Naive B cell (primary cell): ENCODE data around the gene DIRAS1. TPM values are rescaled to one million over a fixed set of nuclear protein-coding genes. Genes with fewer than 3 reads are reported as not detected.

ENCODE experiments used
- ATAC-seq, 2 donors: fragments of 150-1000 bp; cut with Tn5 transposase; 2 replicates each; pipeline ENCODE4 v1.10.0; 2021; ENCODE audit warnings: low read depth in 2 of 2, mild to moderate bottlenecking in 2 of 2, moderate library complexity in 2 of 2
- DNase-seq: peaks from one replicate; pipeline ENCODE4 v3.0.0; 2022
- H3K27ac Mint-ChIP-seq, 6 donors: one replicate each; pipeline ENCODE4 v1.8.0; 2020 to 2022; ENCODE audit warnings: mild to moderate bottlenecking in 6 of 6, mixed read lengths in 6 of 6, moderate library complexity in 5 of 6, inconsistent platforms in 2 of 6
- H3K27me3 Mint-ChIP-seq, 3 donors: one replicate each; pipeline ENCODE4 v1.8.0; 2021 to 2022; ENCODE audit warnings: mixed read lengths in 3 of 3, mild to moderate bottlenecking in 1 of 3
- H3K36me3 Mint-ChIP-seq, 2 donors: one replicate each; pipeline ENCODE4 v1.8.0; 2020 to 2022; ENCODE audit warnings: mixed read lengths in 2 of 2, inconsistent platforms in 1 of 2, mild to moderate bottlenecking in 1 of 2
- H3K4me1 Mint-ChIP-seq, 3 donors: one replicate each; pipeline ENCODE4 v1.8.0; 2020 to 2022; ENCODE audit warnings: mixed read lengths in 3 of 3, inconsistent platforms in 1 of 3, mild to moderate bottlenecking in 1 of 3, moderate library complexity in 1 of 3
- H3K4me3 Mint-ChIP-seq, 8 donors: one replicate each; pipeline ENCODE4 v1.8.0; 2020 to 2022; ENCODE audit warnings: mild to moderate bottlenecking in 8 of 8, mixed read lengths in 8 of 8, moderate library complexity in 8 of 8, inconsistent platforms in 2 of 8
- H3K9me3 Mint-ChIP-seq, 7 donors: one replicate each; pipeline ENCODE4 v1.8.0; 2020 to 2022; ENCODE audit warnings: mixed read lengths in 7 of 7, mild to moderate bottlenecking in 5 of 7, inconsistent platforms in 2 of 7, moderate library complexity in 1 of 7
- polyA plus RNA-seq, 6 donors: library from polyadenylated mRNA; unstranded; fragments of 300-500 nt; fragmentation: Illumina TruSeq; gene quantifications; one replicate each; pipeline ENCODE4 v1.2.3, GENCODE V29; 2021; ENCODE audit warnings: low read depth in 6 of 6

Gene DIRAS1
- polyA plus RNA-seq, 6 donors from 2014 or later: 0.92 to 2.7 (median 1.5) TPM

GRCh38 chr19:2728783-2729387 is 7.7 kb upstream of the DIRAS1 start:
- Mint-ChIP-seq H3K4me1 (peaks cover 14 to 26% (median 18%) of the 10 kb centered on the region in 3 donors), H3K27ac (peak overlapping the region in 1 of 6 donors; percentile 15), H3K9me3 (peaks cover 0 to 1% (median 0%) of the 10 kb centered on the region in 7 donors), H3K27me3 (peaks cover 0 to 8% (median 0%) of the 10 kb centered on the region in 3 donors), H3K4me3 (peak overlapping the region in 1 of 8 donors; percentile 44), H3K36me3 (no peaks in the 10 kb centered on the region)
- DNase-seq: no peak
- peak in 1 of 2 donors; percentile 36 for ATAC-seq

GRCh38 chr19:2727640-2727944 is 6.4 kb upstream of the DIRAS1 start:
- no peak for DNase-seq
- H3K4me3 Mint-ChIP-seq: peak overlapping the region in 4 of 8 donors; percentile 12 to 77 (median 44)
- H3K27ac Mint-ChIP-seq: no peak overlapping the region
- H3K36me3 Mint-ChIP-seq: no peaks in the 10 kb centered on the region
- H3K27me3 Mint-ChIP-seq: peaks cover 0 to 8% (median 0%) of the 10 kb centered on the region in 3 donors
- no peak for ATAC-seq
- H3K4me1 Mint-ChIP-seq: peaks cover 13 to 24% (median 17%) of the 10 kb centered on the region in 3 donors
- H3K9me3 Mint-ChIP-seq: peaks cover 0 to 1% (median 0%) of the 10 kb centered on the region in 7 donors

GRCh38 chr19:2726904-2727639 is 5.9 kb upstream of the DIRAS1 start:
- Mint-ChIP-seq H3K4me1 (peaks cover 16 to 24% (median 17%) of the 10 kb centered on the region in 3 donors), H3K27me3 (peaks cover 0 to 8% (median 0%) of the 10 kb centered on the region in 3 donors), H3K9me3 (peaks cover 0 to 1% (median 0%) of the 10 kb centered on the region in 7 donors), H3K27ac (peak overlapping the region in 2 of 6 donors; percentile 14 to 65), H3K36me3 (no peaks in the 10 kb centered on the region), H3K4me3 (peak overlapping the region in 6 of 8 donors; percentile 42 to 83 (median 68))
- ATAC-seq (peak; percentile 43 to 53), DNase-seq (no peak)

- no peak for DNase-seq
- Mint-ChIP-seq H3K36me3 (no peaks in the 10 kb centered on the region), H3K9me3 (peaks cover 0 to 1% (median 0%) of the 10 kb centered on the region in 7 donors), H3K4me1 (peaks cover 17 to 24% (median 21%) of the 10 kb centered on the region in 3 donors), H3K27me3 (peaks cover 0 to 8% (median 0%) of the 10 kb centered on the region in 3 donors), H3K27ac (peak overlapping the region in 2 of 6 donors; percentile 56 to 83), H3K4me3 (peak overlapping the region in 5 of 8 donors; percentile 35 to 66 (median 61))
- ATAC-seq: peak; percentile 8 to 22
These were observed 5.1 kb upstream of the DIRAS1 start for GRCh38 chr19:2726160-2726855.

GRCh38 chr19:2724148-2724557 is 3.0 kb upstream of the DIRAS1 start:
- H3K4me3 Mint-ChIP-seq: peak overlapping the region in 5 of 8 donors; percentile 7 to 81 (median 54)
- DNase-seq: no peak
- peak overlapping the region in 3 of 6 donors; percentile 51 to 89 (median 81) for H3K27ac Mint-ChIP-seq
- no peak for ATAC-seq
- H3K4me1 Mint-ChIP-seq: peaks cover 22 to 35% (median 30%) of the 10 kb centered on the region in 3 donors
- peaks cover 0 to 1% (median 0%) of the 10 kb centered on the region in 7 donors for H3K9me3 Mint-ChIP-seq
- peaks cover 0 to 8% (median 0%) of the 10 kb centered on the region in 3 donors for H3K27me3 Mint-ChIP-seq
- no peaks in the 10 kb centered on the region for H3K36me3 Mint-ChIP-seq

GRCh38 chr19:2723747-2724146 is 2.6 kb upstream of the DIRAS1 start:
- peaks cover 19 to 37% (median 34%) of the 10 kb centered on the region in 3 donors for H3K4me1 Mint-ChIP-seq
- H3K27me3 Mint-ChIP-seq: peaks cover 0 to 8% (median 0%) of the 10 kb centered on the region in 3 donors
- DNase-seq: no peak
- H3K4me3 Mint-ChIP-seq: peak overlapping the region in 4 of 8 donors; percentile 9 to 68 (median 44)
- no peaks in the 10 kb centered on the region for H3K36me3 Mint-ChIP-seq
- peaks cover 0 to 1% (median 0%) of the 10 kb centered on the region in 7 donors for H3K9me3 Mint-ChIP-seq
- H3K27ac Mint-ChIP-seq: no peak overlapping the region
- ATAC-seq: no peak

- H3K4me1 Mint-ChIP-seq: peaks cover 17 to 36% (median 34%) of the 10 kb centered on the region in 3 donors
- no peak for ATAC-seq
- peak overlapping the region in 1 of 8 donors; percentile 20 for H3K4me3 Mint-ChIP-seq
- no peaks in the 10 kb centered on the region for H3K36me3 Mint-ChIP-seq
- peaks cover 0 to 1% (median 0%) of the 10 kb centered on the region in 7 donors for H3K9me3 Mint-ChIP-seq
- H3K27me3 Mint-ChIP-seq: peaks cover 0 to 8% (median 0%) of the 10 kb centered on the region in 3 donors
- H3K27ac Mint-ChIP-seq: peak overlapping the region in 2 of 6 donors; percentile 10 to 81
- no peak for DNase-seq
These were observed 2.2 kb upstream of the DIRAS1 start for GRCh38 chr19:2723345-2723715.

GRCh38 chr19:2722541-2723344 is 1.6 kb upstream of the DIRAS1 start:
- no peak for DNase-seq

GRCh38 chr19:2721570-2722540 is 683 bp upstream of the DIRAS1 start:
- peak overlapping the region; percentile 56 to 90 (median 81) for H3K27ac Mint-ChIP-seq
- H3K4me1 Mint-ChIP-seq: peaks cover 14 to 36% (median 34%) of the 10 kb centered on the region in 3 donors
- ATAC-seq (peak; percentile 3 to 6), DNase-seq (no peak)
- H3K36me3 Mint-ChIP-seq: no peaks in the 10 kb centered on the region
- H3K9me3 Mint-ChIP-seq: peaks cover 0 to 1% (median 0%) of the 10 kb centered on the region in 7 donors
- peaks cover 0 to 8% (median 0%) of the 10 kb centered on the region in 3 donors for H3K27me3 Mint-ChIP-seq
- peak overlapping the region; percentile 72 to 93 (median 84) for H3K4me3 Mint-ChIP-seq

More at GRCh38 chr19:2722541-2723344, 1.6 kb upstream of the DIRAS1 start:
- H3K27ac Mint-ChIP-seq: peak overlapping the region in 3 of 6 donors; percentile 36 to 90 (median 81)
- peak overlapping the region in 7 of 8 donors; percentile 29 to 86 (median 75) for H3K4me3 Mint-ChIP-seq
- H3K27me3 Mint-ChIP-seq: peaks cover 0 to 8% (median 0%) of the 10 kb centered on the region in 3 donors
- no peaks in the 10 kb centered on the region for H3K36me3 Mint-ChIP-seq
- peaks cover 0 to 1% (median 0%) of the 10 kb centered on the region in 7 donors for H3K9me3 Mint-ChIP-seq
- peak; percentile 22 to 25 for ATAC-seq
- peaks cover 17 to 40% (median 39%) of the 10 kb centered on the region in 3 donors for H3K4me1 Mint-ChIP-seq

- H3K27me3 Mint-ChIP-seq: peaks cover 0 to 8% (median 0%) of the 10 kb centered on the region in 3 donors
- peak; percentile 26 to 32 for ATAC-seq
These were observed 1.0 kb downstream of the DIRAS1 start for GRCh38 chr19:2719920-2720776.

More at GRCh38 chr19:2719920-2720776, 1.0 kb downstream of the DIRAS1 start:
- peaks cover 4 to 9% (median 8%) of the 10 kb centered on the region in 7 donors for H3K9me3 Mint-ChIP-seq
- H3K4me1 Mint-ChIP-seq: peaks cover 17 to 39% (median 37%) of the 10 kb centered on the region in 3 donors
- H3K36me3 Mint-ChIP-seq: peaks cover 5 to 10% of the 10 kb centered on the region in 2 donors
- peak overlapping the region; percentile 44 to 97 (median 78) for H3K27ac Mint-ChIP-seq
- H3K4me3 Mint-ChIP-seq: peak overlapping the region; percentile 78 to 89 (median 84)
- DNase-seq: no peak
